GM21529 (cell line): Measurements from ENCODE around the gene AOPEP.

ENCODE experiments used
- ATAC-seq: cut with Tn5 transposase; IDR thresholded peaks from one replicate; pipeline ENCODE4 v1.9.1; 2021; ENCODE audit not compliant: unreplicated experiment

Gene AOPEP

GRCh38 chr9:95090023-95090791 is 363.7 kb downstream of the AOPEP start:
- ATAC-seq, result no peak

GRCh38 chr9:95090871-95091577 is 364.5 kb downstream of the AOPEP start:
- ATAC-seq, result no peak

- ATAC-seq, result no peak
Observed at GRCh38 chr9:95091601-95092261, 365.2 kb downstream of the AOPEP start.

- no peak for ATAC-seq
Observed at GRCh38 chr9:95092262-95093072, 366.0 kb downstream of the AOPEP start.

- no peak for ATAC-seq
Observed at GRCh38 chr9:95093586-95093985, 367.1 kb downstream of the AOPEP start.

- no peak for ATAC-seq
Observed at GRCh38 chr9:95094002-95094401, 367.5 kb downstream of the AOPEP start.

GRCh38 chr9:95095641-95096355 is 369.3 kb downstream of the AOPEP start:
- no peak for ATAC-seq

GRCh38 chr9:95096381-95096780 is 369.9 kb downstream of the AOPEP start:
- ATAC-seq, result no peak

- ATAC-seq, result no peak
Observed at GRCh38 chr9:95096807-95097206, 370.3 kb downstream of the AOPEP start.

GRCh38 chr9:95097279-95097678 is 370.8 kb downstream of the AOPEP start:
- ATAC-seq, result no peak

- ATAC-seq, result no peak
Observed at GRCh38 chr9:95098391-95098921, 372.0 kb downstream of the AOPEP start.

GRCh38 chr9:95099321-95100070 is 373.0 kb downstream of the AOPEP start:
- ATAC-seq, result no peak

GRCh38 chr9:95100071-95100627 is 373.6 kb downstream of the AOPEP start:
- no peak for ATAC-seq

- ATAC-seq, result no peak
Observed at GRCh38 chr9:95101326-95101725, 374.8 kb downstream of the AOPEP start.

- no peak for ATAC-seq
Observed at GRCh38 chr9:95102001-95102433, 375.5 kb downstream of the AOPEP start.

GRCh38 chr9:95102572-95102971 is 376.1 kb downstream of the AOPEP start:
- no peak for ATAC-seq

- ATAC-seq, result no peak
Observed at GRCh38 chr9:95103281-95103771, 376.8 kb downstream of the AOPEP start.

GRCh38 chr9:95103871-95104580 is 377.5 kb downstream of the AOPEP start:
- no peak for ATAC-seq
